ENCODE data around the gene WFS1.

Gene WFS1

DNA sequence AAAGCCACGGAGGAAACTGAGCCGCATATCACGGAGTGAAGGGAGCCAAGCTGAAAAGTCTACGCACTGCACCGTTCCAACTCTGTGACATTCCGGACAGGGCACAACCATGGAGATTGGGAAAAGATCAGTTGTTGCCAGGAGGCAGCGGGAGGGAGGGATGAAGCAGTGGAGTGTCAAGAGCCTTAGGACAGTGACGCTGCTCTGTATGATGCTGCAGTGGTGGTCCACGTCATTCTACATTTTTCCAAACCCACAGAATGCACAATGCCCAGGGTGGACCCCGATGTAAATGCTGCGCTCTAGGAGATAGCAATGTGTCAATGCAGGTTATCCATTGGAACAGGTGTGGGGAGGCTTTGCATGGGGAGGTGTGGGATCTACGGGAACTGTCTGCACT lies 7.5 kb upstream of the WFS1 start:
- no peak for DNase-seq (ENCODE audit: low spot score)

GRCh38 chr4:6262847-6263487 lies 6.7 kb upstream of the WFS1 start:
- DNase-seq (ENCODE audit: low spot score): no peak

DNA sequence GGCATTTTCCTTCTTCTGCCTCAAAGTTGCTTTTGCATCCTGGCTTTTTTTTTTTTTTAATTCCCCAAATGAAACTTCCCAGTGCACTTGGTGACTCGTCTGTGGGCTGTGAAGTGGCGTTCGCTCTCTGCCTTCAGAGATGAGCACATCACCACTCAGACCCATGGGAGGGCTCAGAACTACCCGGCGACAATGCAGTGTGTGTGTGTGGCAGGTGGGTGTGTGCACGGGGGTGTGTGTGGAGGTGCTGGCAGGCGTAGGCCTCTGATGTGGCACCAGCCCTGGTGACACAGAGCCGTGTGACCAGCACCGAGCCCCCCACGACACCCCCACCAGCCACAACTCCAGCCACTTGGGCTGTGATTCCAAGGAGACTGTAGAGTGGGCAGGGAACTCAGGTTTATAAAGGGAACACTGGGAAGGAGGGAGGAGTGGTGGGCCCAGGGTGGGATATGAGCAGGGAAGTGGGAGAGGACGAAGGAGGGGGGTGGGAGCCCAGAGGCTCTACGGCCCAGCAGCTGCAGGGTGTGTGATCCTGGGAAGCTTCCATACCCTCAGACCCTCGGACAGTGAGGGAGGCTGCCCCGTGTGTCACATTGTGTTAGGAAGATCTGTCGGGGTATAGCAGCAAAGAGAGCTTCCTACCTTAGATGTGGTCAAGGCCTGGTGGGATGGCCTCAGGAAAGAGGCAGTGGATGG lies 6.0 kb upstream of the WFS1 start:
- peak; percentile 60 for DNase-seq (ENCODE audit: low spot score)

DNA sequence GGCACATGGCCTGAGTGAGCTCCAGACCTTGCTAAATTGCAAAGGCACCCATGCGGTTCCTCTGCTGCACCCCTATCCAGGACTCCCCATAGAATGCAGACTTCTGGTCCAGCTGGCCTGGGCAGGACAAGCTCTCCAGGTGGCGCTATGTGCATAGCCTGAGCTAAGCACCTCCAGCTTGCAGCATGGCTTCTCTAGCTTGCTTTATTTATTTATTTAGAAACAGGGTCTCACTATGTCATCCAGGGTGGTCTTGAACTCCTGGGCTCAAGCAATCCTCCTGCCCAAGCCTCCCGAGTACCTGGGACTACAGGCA lies 5.5 kb upstream of the WFS1 start:
- DNase-seq (ENCODE audit: low spot score): peak; percentile 20

DNA sequence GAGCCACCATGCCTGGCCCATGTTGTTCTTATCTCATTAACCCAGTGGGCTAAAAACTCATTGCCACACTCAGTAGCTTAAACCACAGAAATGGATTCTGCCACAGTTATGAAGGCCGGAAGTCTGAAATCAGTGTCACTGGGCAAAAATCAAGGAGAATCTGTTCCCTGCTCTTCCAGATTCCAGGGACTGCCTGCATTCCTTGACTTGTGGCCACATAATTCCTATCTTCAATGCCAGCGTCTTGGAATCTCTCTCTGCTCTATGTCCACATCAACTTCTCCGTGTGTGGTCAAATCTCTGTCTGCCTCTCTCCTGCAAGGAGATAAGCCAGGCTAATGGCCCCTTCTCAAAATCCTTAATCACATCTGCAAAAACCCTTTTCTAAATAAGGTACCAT lies 4.1 kb upstream of the WFS1 start:
- DNase-seq (ENCODE audit: low spot score): no peak

DNA sequence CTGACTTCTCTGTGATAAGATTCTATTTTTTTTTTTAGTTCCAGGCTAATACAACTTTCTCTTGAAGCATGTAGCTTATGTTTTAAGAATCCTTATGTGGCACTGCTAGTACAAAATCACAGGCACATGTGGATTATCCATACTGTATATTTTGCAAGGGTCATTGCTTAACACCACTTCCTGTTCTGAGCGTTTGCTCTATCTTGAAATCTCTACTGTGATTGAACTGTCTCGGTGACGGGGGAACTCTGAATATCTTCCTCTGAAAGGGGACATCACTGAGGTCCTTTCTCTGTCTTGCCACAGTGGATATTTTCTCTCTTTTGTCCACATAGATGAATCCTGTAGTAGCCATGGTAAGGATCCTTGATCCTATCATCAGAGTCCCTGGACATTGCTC lies 2.1 kb upstream of the WFS1 start:
- no peak for DNase-seq (ENCODE audit: low spot score)

GRCh38 chr4:6268650-6269615 lies 717 bp upstream of the WFS1 start:
- DNase-seq (ENCODE audit: low spot score): peak; percentile 9

DNA sequence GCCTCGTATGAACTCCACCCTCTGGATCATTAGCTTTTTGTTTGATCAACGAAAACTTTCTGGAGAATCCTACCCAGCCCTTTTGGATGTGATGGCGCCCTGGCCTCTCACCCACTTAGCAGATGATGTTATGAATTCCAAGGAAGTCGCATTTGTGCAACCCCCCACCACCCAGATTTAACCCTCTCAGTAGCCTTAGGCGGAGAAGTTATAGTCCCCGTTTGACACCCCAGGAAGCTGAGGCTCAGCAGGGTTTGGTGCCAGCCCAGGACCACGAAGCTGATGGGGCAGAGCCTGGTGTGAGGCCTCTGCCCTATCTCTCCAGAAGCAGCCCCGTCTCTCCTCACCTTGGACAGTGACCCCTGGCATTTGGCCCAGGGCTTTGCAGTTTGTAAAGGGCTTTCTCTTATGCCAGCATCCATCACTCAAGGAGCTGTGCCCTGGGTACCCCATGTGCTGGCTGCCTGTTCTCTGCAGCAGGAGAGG lies 1.0 kb downstream of the WFS1 start:
- no peak for DNase-seq (ENCODE audit: low spot score)

- DNase-seq (ENCODE audit: low spot score): no peak
These were observed 1.6 kb downstream of the WFS1 start for GRCh38 chr4:6271206-6271605.

- DNase-seq (ENCODE audit: low spot score): peak; percentile 48
These were observed 2.2 kb downstream of the WFS1 start for GRCh38 chr4:6271701-6272465.

GRCh38 chr4:6272863-6273660 lies 3.4 kb downstream of the WFS1 start:
- DNase-seq (ENCODE audit: low spot score): peak; percentile 82

DNA sequence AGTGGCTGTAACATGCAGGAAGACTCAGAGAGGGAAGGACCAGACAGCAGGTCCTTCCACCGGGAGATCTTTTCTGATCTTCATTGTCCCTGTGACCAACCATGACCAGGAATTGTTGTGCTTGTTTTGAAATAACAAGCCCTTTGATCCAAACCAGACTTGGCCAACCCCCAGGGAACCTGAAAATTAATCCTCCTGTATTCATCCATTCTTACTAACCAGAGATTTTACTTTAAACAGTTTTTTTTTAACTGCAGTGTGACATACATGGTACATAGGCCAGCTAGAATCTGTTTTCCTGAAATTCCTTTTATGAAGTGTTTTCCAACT lies 4.0 kb downstream of the WFS1 start:
- DNase-seq (ENCODE audit: low spot score): no peak

DNA sequence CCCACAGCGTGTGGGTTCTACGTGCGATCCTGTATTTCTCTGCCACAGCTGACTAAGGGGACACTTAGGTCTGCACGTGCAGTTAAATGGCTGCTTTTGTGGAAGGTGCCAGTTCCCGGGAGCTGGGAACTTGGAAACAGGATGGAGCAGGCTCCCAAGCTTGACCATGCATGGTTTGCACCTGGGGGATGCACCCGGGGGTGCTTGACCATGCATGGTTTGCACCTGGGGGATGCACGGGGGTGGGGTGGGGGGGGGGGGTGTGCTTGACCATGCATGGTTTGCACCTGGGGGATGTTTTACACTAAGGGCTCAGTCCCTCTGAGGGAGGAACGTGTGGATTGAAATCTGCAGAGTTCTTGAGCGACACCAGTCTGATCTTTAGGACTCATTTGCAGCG lies 5.7 kb downstream of the WFS1 start:
- no peak for DNase-seq (ENCODE audit: low spot score)

- DNase-seq (ENCODE audit: low spot score): no peak
These were observed 6.5 kb downstream of the WFS1 start for GRCh38 chr4:6275898-6276806.

DNA sequence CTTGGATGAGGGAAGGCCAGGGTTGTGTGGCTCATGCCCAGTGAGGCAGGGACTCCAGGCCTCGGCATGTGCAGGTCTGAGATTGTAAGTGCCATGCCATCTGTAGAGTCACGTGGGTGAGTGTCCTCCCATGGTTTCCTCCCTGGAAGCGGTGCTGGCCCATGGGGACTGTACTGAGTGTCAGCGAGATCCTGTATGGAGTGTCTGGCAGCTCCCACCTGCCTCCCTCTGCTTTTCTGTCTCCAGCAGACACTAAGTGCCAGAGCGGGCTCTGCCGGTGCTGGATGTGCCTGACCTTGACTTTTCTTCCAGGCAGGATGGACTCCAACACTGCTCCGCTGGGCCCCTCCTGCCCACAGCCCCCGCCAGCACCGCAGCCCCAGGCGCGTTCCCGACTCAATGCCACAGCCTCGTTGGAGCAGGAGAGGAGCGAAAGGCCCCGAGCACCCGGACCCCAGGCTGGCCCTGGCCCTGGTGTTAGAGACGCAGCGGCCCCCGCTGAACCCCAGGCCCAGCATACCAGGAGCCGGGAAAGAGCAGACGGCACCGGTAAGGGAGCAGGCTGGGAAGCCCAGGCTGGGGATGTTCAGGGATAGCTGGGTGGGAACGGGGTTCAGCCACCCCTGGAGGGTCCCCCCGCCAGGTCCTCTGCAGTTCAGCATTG lies 7.6 kb downstream of the WFS1 start:
- no peak for DNase-seq (ENCODE audit: low spot score)

DNA sequence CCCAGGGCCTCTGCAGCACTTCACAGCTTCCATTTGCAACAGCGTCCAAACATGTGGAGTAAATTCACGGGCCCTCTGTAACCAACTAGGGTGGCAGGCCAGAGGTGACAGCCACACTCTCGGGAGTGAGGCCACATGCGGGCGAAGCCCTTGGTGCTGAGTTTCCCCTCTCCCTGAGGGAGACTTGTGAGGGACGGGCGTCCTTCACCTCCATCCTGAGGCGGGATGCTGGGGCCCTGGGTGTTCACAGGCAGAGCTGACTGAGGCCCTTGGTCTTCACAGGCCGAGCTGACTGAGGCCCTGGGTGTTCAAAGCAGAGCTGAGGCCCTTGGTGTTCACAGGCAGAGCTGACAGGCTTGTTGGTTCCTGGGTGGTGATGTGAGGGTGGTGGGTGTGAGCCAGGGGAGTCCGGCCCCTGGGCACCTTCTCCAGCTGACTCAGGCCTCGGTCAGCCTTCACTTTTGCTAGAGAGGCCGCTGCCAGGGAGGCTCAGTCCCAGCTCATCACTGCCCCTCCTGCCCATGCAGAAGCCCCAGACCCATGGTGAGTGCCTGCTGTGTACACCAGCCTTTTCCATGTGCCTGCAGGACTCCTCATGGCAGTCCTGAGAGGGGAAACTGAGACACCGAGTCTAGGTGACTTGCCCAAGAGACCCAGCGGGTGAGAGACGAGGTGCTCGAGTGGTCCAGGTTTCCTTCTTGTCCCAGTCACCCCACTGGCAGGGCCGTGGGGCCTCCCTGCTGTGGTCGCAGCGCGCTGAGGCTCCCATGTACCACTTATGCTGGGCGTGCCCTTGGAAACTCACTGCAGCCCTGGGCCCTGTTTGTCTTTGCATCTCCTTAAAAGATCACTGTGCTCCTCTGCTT lies 8.5 kb downstream of the WFS1 start:
- no peak for DNase-seq (ENCODE audit: low spot score)

DNA sequence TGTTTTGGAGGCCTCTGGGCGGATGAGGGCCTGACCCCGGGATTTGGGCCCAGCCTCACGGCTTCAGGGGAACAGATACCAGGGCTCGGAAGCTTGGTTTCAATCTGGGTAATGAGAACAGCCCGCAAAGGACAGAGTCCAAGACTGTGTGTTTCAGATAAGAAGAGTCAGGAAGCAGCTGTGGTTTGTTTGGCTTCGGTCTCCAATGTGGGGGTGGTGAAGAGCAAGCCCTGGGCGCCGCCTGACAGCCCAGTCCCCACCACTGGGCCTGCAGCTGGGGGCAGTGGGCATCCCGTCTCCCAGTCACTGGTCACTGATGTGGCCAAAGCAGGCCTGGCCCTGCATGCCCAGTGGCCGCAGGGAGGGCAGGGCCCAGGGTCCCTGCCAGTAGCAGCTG lies 9.1 kb downstream of the WFS1 start:
- no peak for DNase-seq (ENCODE audit: low spot score)

GRCh38 chr4:6279582-6280289 lies 10.1 kb downstream of the WFS1 start:
- DNase-seq (ENCODE audit: low spot score): no peak
